B cell (primary cell): ENCODE measurements around the gene ENTHD1. TPM values are rescaled to one million over a fixed set of nuclear protein-coding genes. Genes with fewer than 3 reads are reported as not detected.

ENCODE experiments used
- ATAC-seq: fragments of 200-7000 bp; cut with Tn5 transposase; one replicate; pipeline ENCODE4 v1.10.0; 2021; ENCODE audit warnings: low read depth, mild to moderate bottlenecking, moderate number of reproducible peaks, moderate library complexity
- CTCF ChIA-PET: fragments of 350-600 bp; sonication (Branson Sonifier 250); formaldehyde crosslinking; loops from one replicate; lab custom pipeline; 2021; ENCODE audit warnings: antibody characterized with exemption, inconsistent platforms; lab: Charles Lee
- POLR2A ChIA-PET: fragments of 350-600 bp; sonication (Branson Sonifier 250); formaldehyde crosslinking; loops from one replicate; lab custom pipeline; 2021; ENCODE audit warnings: antibody characterized with exemption; lab: Charles Lee
- DNase-seq: peaks from one replicate; pipeline ENCODE4 v3.0.0; 2013
- H2AFZ ChIP-seq: 2 replicates; pipeline ENCODE4 v1.6.1; 2012; ENCODE audit warnings: mild to moderate bottlenecking, low read depth, low read length; ENCODE audit not compliant: insufficient read depth, poor library complexity, severe bottlenecking
- H3K27ac ChIP-seq, 2 donors: 1 replicate in 1 of 2; 2 replicates in 1 of 2; pipeline ENCODE4 v1.5.1; 2012 to 2013; ENCODE audit warnings: low read length in 2 of 2, mild to moderate bottlenecking in 2 of 2, moderate library complexity in 1 of 2
- H3K27me3 ChIP-seq, 4 experiments: fragments of 200-600 bp in 1 of 4; sonication (generic) in 1 of 4; replicated peaks in 1 of 4; 1 replicate in 2 of 4; 2 replicates in 2 of 4; pipeline versions ENCODE4 v1.6.1 to v1.7.0; 2013 to 2016; ENCODE audit warnings: low read length in 3 of 4, mild to moderate bottlenecking in 2 of 4, mixed read lengths in 1 of 4, moderate library complexity in 1 of 4; ENCODE audit not compliant: insufficient read depth in 4 of 4, control insufficient read depth in 3 of 4; ENCODE audit errors: control extremely low read depth in 1 of 4
- H3K36me3 ChIP-seq, 2 experiments: replicated peaks in 1 of 2; 1 replicate in 1 of 2; 2 replicates in 1 of 2; pipeline versions ENCODE4 v1.6.1 to v1.7.1; 2013; ENCODE audit warnings: low read length in 1 of 2; ENCODE audit not compliant: insufficient read depth in 2 of 2, control insufficient read depth in 1 of 2; ENCODE audit errors: control extremely low read depth in 1 of 2, extremely low read depth in 1 of 2
- H3K4me1 ChIP-seq, 2 donors: fragments of 200-600 bp in 1 of 2; sonication (generic) in 1 of 2; 1 replicate in 1 of 2; 2 replicates in 1 of 2; pipeline versions ENCODE4 v1.5.1 to v1.6.1; 2013 to 2017; ENCODE audit warnings: low read length in 2 of 2; ENCODE audit not compliant: control insufficient read depth in 2 of 2, insufficient read depth in 2 of 2
- H3K4me2 ChIP-seq: replicated peaks from 2 replicates; pipeline ENCODE3; 2012; ENCODE audit warnings: mild to moderate bottlenecking, low read depth, low read length; ENCODE audit not compliant: poor library complexity, severe bottlenecking
- H3K4me3 ChIP-seq, 5 experiments: fragments of 200-600 bp in 1 of 5; sonication (generic) in 1 of 5; 1 replicate in 3 of 5; 2 replicates in 2 of 5; pipeline versions ENCODE4 v1.5.1 to v1.7.0; 2011 to 2016; ENCODE audit warnings: low read length in 4 of 5, mild to moderate bottlenecking in 4 of 5, low read depth in 2 of 5, control low read depth in 1 of 5, moderate library complexity in 1 of 5; ENCODE audit not compliant: insufficient read depth in 1 of 5; ENCODE audit errors: control extremely low read depth in 1 of 5, extremely low read depth in 1 of 5
- H3K79me2 ChIP-seq: fragments of 200-600 bp; sonication (generic); one replicate; pipeline ENCODE4 v1.6.0; 2016; ENCODE audit warnings: low read length; ENCODE audit not compliant: control insufficient read depth, insufficient read depth
- H3K9ac ChIP-seq: fragments of 200-600 bp; sonication (generic); 2 replicates; pipeline ENCODE4 v1.6.1; 2017; ENCODE audit warnings: mild to moderate bottlenecking, low read length, moderate library complexity
- H3K9me3 ChIP-seq, 3 donors: one replicate each; pipeline versions ENCODE4 v1.6.1 to v1.7.1; 2013; ENCODE audit warnings: low read length in 2 of 3; ENCODE audit not compliant: control insufficient read depth in 2 of 3, insufficient read depth in 1 of 3; ENCODE audit errors: control extremely low read depth in 1 of 3
- H4K20me1 ChIP-seq: 2 replicates; pipeline ENCODE4 v1.6.0; 2012; ENCODE audit warnings: mild to moderate bottlenecking, low read length; ENCODE audit not compliant: insufficient read depth, control insufficient read depth, poor library complexity, severe bottlenecking
- H3K27ac Mint-ChIP-seq: one replicate; pipeline ENCODE4 v1.8.0; 2021; ENCODE audit warnings: mixed read lengths
- H3K27me3 Mint-ChIP-seq: one replicate; pipeline ENCODE4 v1.8.0; 2021; ENCODE audit warnings: mixed read lengths
- H3K4me1 Mint-ChIP-seq: one replicate; pipeline ENCODE4 v1.8.0; 2021; ENCODE audit warnings: mixed read lengths
- H3K4me3 Mint-ChIP-seq: one replicate; pipeline ENCODE4 v1.8.0; 2021; ENCODE audit warnings: mixed read lengths
- H3K9me3 Mint-ChIP-seq: one replicate; pipeline ENCODE4 v1.8.0; 2022; ENCODE audit warnings: mixed read lengths; ENCODE audit not compliant: insufficient read depth
- EZH2 ChIP-seq: IDR thresholded peaks from 2 replicates; pipeline ENCODE4 v1.6.1; 2012; ENCODE audit warnings: borderline replicate concordance, low read depth, mild to moderate bottlenecking, moderate library complexity, low read length; ENCODE audit not compliant: insufficient read depth, poor library complexity, severe bottlenecking
- WGBS: methylation state at CpG from one replicate; pipeline ENCODE4 v1.1.5; 2013; ENCODE audit warnings: missing lambda C conversion rate; ENCODE audit not compliant: insufficient coverage; 5-methylcytosine and 5-hydroxymethylcytosine counted together
- intact Hi-C: fragments of 100-400 bp; cut with micrococcal nuclease; formaldehyde crosslinking; loops from one replicate; pipeline ENCODE4 v1.10.0; 2022
- polyA plus RNA-seq: library from polyadenylated mRNA; depleted of rRNA; stranded (reverse); fragments of >200 nt; gene quantifications from 2 replicates; pipeline ENCODE4 v1.2.3, GENCODE V29; 2012
- total RNA-seq, 2 donors: library from RNA; stranded (reverse); fragments of 120-200 nt in 1 of 2; gene quantifications; 1 replicate in 1 of 2; 2 replicates in 1 of 2; pipeline versions ENCODE4 v1.2.3 to v1.2.4, GENCODE V29; 2013 to 2022
- TF ChIP-seq, protein P1 (sequence below): fragments of 200-600 bp; IDR thresholded peaks from one replicate; pipeline ENCODE4 v1.8.0; 2022; ENCODE audit warnings: antibody characterized with exemption, mild to moderate bottlenecking

The ENTHD1 gene
- total and polyA plus RNA-seq, 2 donors (not counting 1 experiment from before 2014, with no cell fraction given) = not detected

DNA sequence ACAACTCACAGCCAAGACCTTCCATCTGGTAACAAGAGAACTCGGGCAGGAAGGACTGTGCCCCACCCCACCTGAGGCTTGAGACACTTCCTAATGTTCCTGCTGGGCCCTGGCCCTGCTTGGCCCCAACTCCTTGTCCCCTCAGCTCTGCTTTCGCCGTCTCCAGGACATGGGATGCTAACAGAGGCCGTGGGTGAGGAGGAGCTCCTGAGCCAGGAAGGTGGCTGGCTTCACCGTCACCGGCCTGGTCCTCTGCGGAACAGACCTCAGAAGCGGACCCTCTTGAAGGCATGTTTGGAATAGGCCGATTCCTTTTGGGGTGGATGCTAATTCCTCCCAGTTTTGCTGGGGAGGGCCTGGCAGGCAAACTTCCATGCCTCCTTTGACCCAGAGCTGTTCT lies 168.7 kb downstream of the ENTHD1 start:
- H3K9me3 Mint-ChIP-seq = no peaks in the 10 kb centered on the region
- no peak overlapping the region for H3K9ac ChIP-seq
- no peak for TF ChIP-seq EZH2
- TF ChIP-seq, protein P1, sequence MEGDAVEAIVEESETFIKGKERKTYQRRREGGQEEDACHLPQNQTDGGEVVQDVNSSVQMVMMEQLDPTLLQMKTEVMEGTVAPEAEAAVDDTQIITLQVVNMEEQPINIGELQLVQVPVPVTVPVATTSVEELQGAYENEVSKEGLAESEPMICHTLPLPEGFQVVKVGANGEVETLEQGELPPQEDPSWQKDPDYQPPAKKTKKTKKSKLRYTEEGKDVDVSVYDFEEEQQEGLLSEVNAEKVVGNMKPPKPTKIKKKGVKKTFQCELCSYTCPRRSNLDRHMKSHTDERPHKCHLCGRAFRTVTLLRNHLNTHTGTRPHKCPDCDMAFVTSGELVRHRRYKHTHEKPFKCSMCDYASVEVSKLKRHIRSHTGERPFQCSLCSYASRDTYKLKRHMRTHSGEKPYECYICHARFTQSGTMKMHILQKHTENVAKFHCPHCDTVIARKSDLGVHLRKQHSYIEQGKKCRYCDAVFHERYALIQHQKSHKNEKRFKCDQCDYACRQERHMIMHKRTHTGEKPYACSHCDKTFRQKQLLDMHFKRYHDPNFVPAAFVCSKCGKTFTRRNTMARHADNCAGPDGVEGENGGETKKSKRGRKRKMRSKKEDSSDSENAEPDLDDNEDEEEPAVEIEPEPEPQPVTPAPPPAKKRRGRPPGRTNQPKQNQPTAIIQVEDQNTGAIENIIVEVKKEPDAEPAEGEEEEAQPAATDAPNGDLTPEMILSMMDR = no peak
- H3K36me3 ChIP-seq = no peaks in the 10 kb centered on the region
- DNase-seq (no peak), ATAC-seq (no peak)
- H3K4me3 ChIP-seq = no peak overlapping the region
- no peak overlapping the region for H3K27ac Mint-ChIP-seq
- H3K27ac ChIP-seq = no peak overlapping the region
- POLR2A ChIA-PET = no interaction called here
- H3K4me2 ChIP-seq = no peak overlapping the region
- no peaks in the 10 kb centered on the region for H3K79me2 ChIP-seq
- CTCF ChIA-PET = no interaction called here
- no peaks in the 10 kb centered on the region for H3K9me3 ChIP-seq
- H3K27me3 Mint-ChIP-seq = peaks cover 27% of the 10 kb centered on the region
- no peaks in the 10 kb centered on the region for H4K20me1 ChIP-seq
- no peak overlapping the region for H3K4me3 Mint-ChIP-seq
- no peaks in the 10 kb centered on the region for H3K4me1 ChIP-seq
- 92% methylated on average over 9 of the region's 9 CpGs for WGBS
- H3K27me3 ChIP-seq = peaks cover 0 to 8% (median 0%) of the 10 kb centered on the region in 4 experiments
- no peak overlapping the region for H2AFZ ChIP-seq
- no peaks in the 10 kb centered on the region for H3K4me1 Mint-ChIP-seq
- intact Hi-C loops = loop anchor here (2.0 kb wide), 1 partner anchor 72 kb away; no protein-coding TSS in a partner anchor

DNA sequence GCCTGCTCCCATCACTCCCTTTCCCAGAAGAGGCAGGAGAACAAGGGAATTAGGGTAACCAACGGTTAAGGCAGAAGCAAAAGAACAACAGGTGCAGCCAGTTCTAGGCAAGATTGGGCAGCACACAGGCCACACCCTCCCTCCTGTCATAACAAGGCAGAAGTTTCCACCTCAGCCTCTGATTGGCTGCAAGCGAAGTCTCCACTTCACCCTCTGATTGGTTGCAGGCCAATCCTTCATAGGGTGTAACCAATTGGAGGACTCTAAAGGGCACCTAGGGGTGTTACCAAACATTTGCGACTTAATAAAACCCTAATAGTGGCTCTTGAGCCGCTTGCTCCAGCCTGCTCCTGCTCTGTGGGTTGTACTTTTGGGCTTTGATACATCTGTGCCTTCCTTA lies 169.2 kb downstream of the ENTHD1 start:
- WGBS = 100% methylated on average over 3 of the region's 4 CpGs
- peaks cover 0 to 8% (median 0%) of the 10 kb centered on the region in 4 experiments for H3K27me3 ChIP-seq
- H3K9ac ChIP-seq = no peak overlapping the region
- POLR2A ChIA-PET = no interaction called here
- Mint-ChIP-seq H3K27ac (no peak overlapping the region), H3K4me1 (no peaks in the 10 kb centered on the region), H3K9me3 (no peaks in the 10 kb centered on the region), H3K4me3 (no peak overlapping the region), H3K27me3 (peaks cover 27% of the 10 kb centered on the region)
- no peak overlapping the region for H3K4me2 ChIP-seq
- H2AFZ ChIP-seq = no peak overlapping the region
- no peak overlapping the region for H3K4me3 ChIP-seq
- H3K9me3 ChIP-seq = no peaks in the 10 kb centered on the region
- CTCF ChIA-PET = no interaction called here
- no peaks in the 10 kb centered on the region for H3K79me2 ChIP-seq
- H3K4me1 ChIP-seq = no peaks in the 10 kb centered on the region
- no peaks in the 10 kb centered on the region for H4K20me1 ChIP-seq
- intact Hi-C loops = loop anchor here (2.0 kb wide), 1 partner anchor 72 kb away; no protein-coding TSS in a partner anchor
- no peak overlapping the region for H3K27ac ChIP-seq
- DNase-seq = no peak
- TF ChIP-seq, protein P1 = no peak
- no peak for TF ChIP-seq EZH2
- H3K36me3 ChIP-seq = no peaks in the 10 kb centered on the region
- no peak for ATAC-seq
